Activated gamma-delta T cell (primary cell): ENCODE results near the gene GNA15.
"Not testable (repeated sequence)": the region's sequence is repeated elsewhere in the genome, so short reads cannot be mapped to it uniquely, and the experiment has no call there.

Source experiments
- DNase-seq: peaks from one replicate; lab custom pipeline; 2025; lab: John Stamatoyannopoulos, UW

GNA15 gene

GRCh38 chr19:3190921-3191805, 55.3 kb downstream of the GNA15 start:
- DNase-seq = no peak

GRCh38 chr19:3191806-3192104, 55.9 kb downstream of the GNA15 start:
- DNase-seq = not testable (repeated sequence)

- no peak for DNase-seq
These were observed 56.4 kb downstream of the GNA15 start for GRCh38 chr19:3192228-3192635.

- DNase-seq = no peak
These were observed 56.9 kb downstream of the GNA15 start for GRCh38 chr19:3192684-3193083.

GRCh38 chr19:3193256-3194105, 57.6 kb downstream of the GNA15 start:
- DNase-seq = no peak

- DNase-seq = no peak
These were observed 58.6 kb downstream of the GNA15 start for GRCh38 chr19:3194106-3195087.

- DNase-seq = no peak
These were observed 60.5 kb downstream of the GNA15 start for GRCh38 chr19:3196064-3196932.

- no peak for DNase-seq
These were observed 61.0 kb downstream of the GNA15 start for GRCh38 chr19:3196933-3197205.

- DNase-seq = no peak
These were observed 63.3 kb downstream of the GNA15 start for GRCh38 chr19:3198901-3199700.

GRCh38 chr19:3201072-3201700, 65.4 kb downstream of the GNA15 start:
- DNase-seq = no peak

- no peak for DNase-seq
These were observed 66.1 kb downstream of the GNA15 start for GRCh38 chr19:3201911-3202310.

- DNase-seq = no peak
These were observed 66.5 kb downstream of the GNA15 start for GRCh38 chr19:3202346-3202745.

- not testable (repeated sequence) for DNase-seq
These were observed 67.1 kb downstream of the GNA15 start for GRCh38 chr19:3202895-3203294.

GRCh38 chr19:3203805-3204645, 68.2 kb downstream of the GNA15 start:
- DNase-seq = no peak

- DNase-seq = no peak
These were observed 68.9 kb downstream of the GNA15 start for GRCh38 chr19:3204646-3205275.

- DNase-seq = no peak
These were observed 70.6 kb downstream of the GNA15 start for GRCh38 chr19:3206216-3206953.

- no peak for DNase-seq
These were observed 71.8 kb downstream of the GNA15 start for GRCh38 chr19:3207461-3208242.
